Osteocyte (in vitro differentiated cells): ENCODE data around the gene SH3RF1. TPM values are rescaled to one million over a fixed set of nuclear protein-coding genes. Genes with fewer than 3 reads are reported as not detected.

Source experiments
- DNase-seq: peaks from one replicate; pipeline ENCODE4 v3.0.0; 2021; ENCODE audit warnings: mixed read lengths; ENCODE audit not compliant: unreplicated experiment; ENCODE audit errors: extremely low spot score
- H3K27ac Mint-ChIP-seq: one replicate; pipeline ENCODE4 v1.8.0; 2021; ENCODE audit warnings: mild to moderate bottlenecking, mixed read lengths; ENCODE audit not compliant: unreplicated experiment
- H3K27me3 Mint-ChIP-seq: one replicate; pipeline ENCODE4 v1.8.0; 2021; ENCODE audit warnings: mixed read lengths; ENCODE audit not compliant: unreplicated experiment
- H3K36me3 Mint-ChIP-seq: one replicate; pipeline ENCODE4 v1.8.0; 2021; ENCODE audit warnings: mixed read lengths; ENCODE audit not compliant: unreplicated experiment
- H3K4me1 Mint-ChIP-seq: one replicate; pipeline ENCODE4 v1.8.0; 2021; ENCODE audit warnings: mixed read lengths; ENCODE audit not compliant: unreplicated experiment
- H3K4me3 Mint-ChIP-seq: one replicate; pipeline ENCODE4 v1.8.0; 2021; ENCODE audit warnings: mild to moderate bottlenecking, moderate library complexity, mixed read lengths; ENCODE audit not compliant: unreplicated experiment
- H3K9me3 Mint-ChIP-seq: one replicate; pipeline ENCODE4 v1.8.0; 2021; ENCODE audit warnings: mixed read lengths; ENCODE audit not compliant: unreplicated experiment
- total RNA-seq: library from RNA; stranded (reverse); gene quantifications from 2 replicates; pipeline ENCODE4 v1.2.1, GENCODE V29; 2021
- TF ChIP-seq, protein P1 (sequence below): fragments of 200-600 bp; sonication (generic); IDR thresholded peaks from 2 replicates; pipeline ENCODE4 v1.5.0; 2021; ENCODE audit warnings: antibody characterized with exemption, mild to moderate bottlenecking, moderate library complexity

Gene SH3RF1
- total RNA-seq, 1 donor from 2014 or later = 31.8 TPM

DNA sequence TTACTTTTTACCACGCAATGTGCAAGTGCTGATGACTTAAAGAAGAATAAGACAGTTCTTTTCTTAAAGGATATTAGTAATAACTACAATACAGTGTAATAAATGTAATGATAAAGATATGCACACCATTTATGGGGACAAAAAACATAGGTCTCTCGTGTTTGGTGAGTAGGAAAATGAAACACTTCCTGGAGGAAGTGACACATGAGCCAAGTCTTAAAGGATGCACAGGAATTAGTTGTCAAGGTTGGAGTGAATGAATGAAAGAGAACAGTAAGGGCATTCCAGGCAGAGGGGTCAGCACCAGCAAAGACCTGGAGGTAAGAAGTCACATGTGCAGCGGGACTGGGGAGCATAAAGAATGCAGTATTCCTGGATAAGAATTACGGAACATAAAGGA lies 112.7 kb downstream of the SH3RF1 start:
- no peak overlapping the region for H3K4me3 Mint-ChIP-seq
- peaks cover 68% of the 10 kb centered on the region for H3K4me1 Mint-ChIP-seq
- H3K27ac Mint-ChIP-seq = peak overlapping the region; percentile 64
- TF ChIP-seq, protein P1, sequence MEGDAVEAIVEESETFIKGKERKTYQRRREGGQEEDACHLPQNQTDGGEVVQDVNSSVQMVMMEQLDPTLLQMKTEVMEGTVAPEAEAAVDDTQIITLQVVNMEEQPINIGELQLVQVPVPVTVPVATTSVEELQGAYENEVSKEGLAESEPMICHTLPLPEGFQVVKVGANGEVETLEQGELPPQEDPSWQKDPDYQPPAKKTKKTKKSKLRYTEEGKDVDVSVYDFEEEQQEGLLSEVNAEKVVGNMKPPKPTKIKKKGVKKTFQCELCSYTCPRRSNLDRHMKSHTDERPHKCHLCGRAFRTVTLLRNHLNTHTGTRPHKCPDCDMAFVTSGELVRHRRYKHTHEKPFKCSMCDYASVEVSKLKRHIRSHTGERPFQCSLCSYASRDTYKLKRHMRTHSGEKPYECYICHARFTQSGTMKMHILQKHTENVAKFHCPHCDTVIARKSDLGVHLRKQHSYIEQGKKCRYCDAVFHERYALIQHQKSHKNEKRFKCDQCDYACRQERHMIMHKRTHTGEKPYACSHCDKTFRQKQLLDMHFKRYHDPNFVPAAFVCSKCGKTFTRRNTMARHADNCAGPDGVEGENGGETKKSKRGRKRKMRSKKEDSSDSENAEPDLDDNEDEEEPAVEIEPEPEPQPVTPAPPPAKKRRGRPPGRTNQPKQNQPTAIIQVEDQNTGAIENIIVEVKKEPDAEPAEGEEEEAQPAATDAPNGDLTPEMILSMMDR = no peak
- no peaks in the 10 kb centered on the region for H3K9me3 Mint-ChIP-seq
- no peaks in the 10 kb centered on the region for H3K27me3 Mint-ChIP-seq
- H3K36me3 Mint-ChIP-seq = peaks cover 30% of the 10 kb centered on the region
- no peak for DNase-seq

DNA sequence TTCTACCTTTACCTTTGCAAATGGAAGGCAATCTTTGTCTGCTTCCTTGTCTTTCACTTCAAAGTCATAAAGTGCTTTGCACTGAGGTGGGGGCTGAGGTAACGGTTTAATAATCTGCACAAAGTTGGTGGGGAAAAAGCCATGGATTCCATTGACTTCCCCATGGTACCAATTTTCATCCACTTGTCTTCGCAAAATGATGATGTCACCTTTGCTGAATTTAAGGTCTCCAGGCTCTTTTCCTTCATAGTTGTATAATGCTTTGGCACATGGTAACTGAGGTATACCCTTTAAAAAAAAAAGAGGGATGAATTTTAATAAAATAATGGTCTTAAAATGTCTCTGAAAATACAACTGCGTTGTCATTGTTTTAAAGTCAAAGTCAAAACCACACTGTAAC lies 114.4 kb downstream of the SH3RF1 start:
- no peak overlapping the region for H3K27ac Mint-ChIP-seq
- TF ChIP-seq, protein P1 = no peak
- no peaks in the 10 kb centered on the region for H3K9me3 Mint-ChIP-seq
- peaks cover 70% of the 10 kb centered on the region for H3K4me1 Mint-ChIP-seq
- no peak overlapping the region for H3K4me3 Mint-ChIP-seq
- peaks cover 33% of the 10 kb centered on the region for H3K36me3 Mint-ChIP-seq
- no peak for DNase-seq
- no peaks in the 10 kb centered on the region for H3K27me3 Mint-ChIP-seq

DNA sequence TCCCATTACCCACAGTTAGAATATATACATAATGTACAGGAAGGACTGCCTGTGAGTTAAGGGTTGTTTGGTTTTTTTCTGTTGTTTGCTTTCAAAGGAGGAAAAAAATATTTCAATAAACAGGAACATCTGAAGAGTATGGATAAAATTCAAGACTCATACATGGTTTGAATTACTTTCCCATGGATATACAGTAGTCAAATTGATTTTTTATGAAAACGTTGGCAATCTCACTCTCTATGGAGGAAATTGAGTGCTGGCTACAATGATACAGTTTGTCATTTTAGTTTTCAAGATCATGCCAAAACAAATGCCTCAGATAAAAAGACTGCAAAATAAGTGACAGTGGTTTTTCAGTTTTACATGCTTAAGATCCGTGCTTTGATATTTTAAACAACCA lies 116.6 kb downstream of the SH3RF1 start:
- H3K36me3 Mint-ChIP-seq = peaks cover 43% of the 10 kb centered on the region
- H3K27ac Mint-ChIP-seq = peak overlapping the region; percentile 70
- no peaks in the 10 kb centered on the region for H3K9me3 Mint-ChIP-seq
- H3K27me3 Mint-ChIP-seq = no peaks in the 10 kb centered on the region
- H3K4me3 Mint-ChIP-seq = no peak overlapping the region
- DNase-seq = no peak
- TF ChIP-seq, protein P1 = no peak
- H3K4me1 Mint-ChIP-seq = peaks cover 61% of the 10 kb centered on the region

DNA sequence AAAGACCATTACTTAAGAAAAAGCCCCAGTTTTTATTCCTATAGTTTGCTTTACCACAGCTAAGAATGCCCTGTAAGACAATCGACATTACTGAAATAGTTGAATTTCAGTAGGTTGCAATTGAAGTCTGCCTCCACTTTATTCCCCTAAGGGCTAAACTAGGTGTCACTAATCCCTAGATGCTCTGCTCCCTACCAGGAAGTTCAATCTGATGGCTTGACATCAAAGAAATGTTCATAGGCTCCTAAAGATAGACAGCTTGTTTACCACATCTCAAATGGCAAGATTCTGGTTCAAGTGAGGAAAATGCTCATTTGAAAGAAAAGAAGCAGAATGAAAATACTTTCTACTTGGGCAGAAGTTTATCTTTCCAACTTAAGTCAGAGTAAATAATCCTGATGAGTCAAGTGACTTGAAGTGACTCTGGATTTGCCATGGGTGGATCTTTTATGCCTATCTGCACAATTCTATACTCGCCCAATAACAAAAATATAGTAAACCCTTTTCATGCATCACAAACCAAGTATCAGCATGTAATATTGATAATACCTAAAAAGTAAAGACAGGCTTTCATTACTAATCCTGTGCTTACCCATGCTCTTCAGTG lies 117.2 kb downstream of the SH3RF1 start:
- H3K9me3 Mint-ChIP-seq = no peaks in the 10 kb centered on the region
- peak overlapping the region; percentile 70 for H3K27ac Mint-ChIP-seq

DNA sequence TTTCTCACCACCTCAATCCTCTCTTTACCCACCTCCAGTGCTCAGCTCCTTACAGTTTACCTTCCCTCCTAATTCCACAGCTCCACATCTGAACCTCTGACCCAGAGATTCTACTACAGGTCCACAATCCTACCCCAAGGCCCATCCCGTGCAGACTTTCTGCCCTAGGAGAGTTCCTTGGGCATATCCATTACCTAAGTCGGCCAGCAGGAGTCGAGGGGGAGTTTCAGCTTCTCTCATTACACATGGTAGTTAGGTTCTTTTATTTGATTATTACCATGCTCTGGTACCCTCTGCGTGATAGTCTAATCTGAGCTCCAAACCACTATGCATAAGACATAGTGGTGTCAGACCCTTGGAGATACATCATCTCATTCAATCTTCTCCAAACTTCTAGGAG lies 117.9 kb downstream of the SH3RF1 start:
- peaks cover 54% of the 10 kb centered on the region for H3K4me1 Mint-ChIP-seq
- H3K27me3 Mint-ChIP-seq = no peaks in the 10 kb centered on the region
- H3K27ac Mint-ChIP-seq = peak overlapping the region; percentile 34
- H3K36me3 Mint-ChIP-seq = peaks cover 48% of the 10 kb centered on the region
- no peaks in the 10 kb centered on the region for H3K9me3 Mint-ChIP-seq
- DNase-seq = no peak
- TF ChIP-seq, protein P1 = no peak
- H3K4me3 Mint-ChIP-seq = no peak overlapping the region

More for the DNA sequence above, 117.2 kb downstream of the SH3RF1 start:
- H3K4me3 Mint-ChIP-seq = no peak overlapping the region
- no peak for DNase-seq
- H3K27me3 Mint-ChIP-seq = no peaks in the 10 kb centered on the region
- peaks cover 45% of the 10 kb centered on the region for H3K36me3 Mint-ChIP-seq
- TF ChIP-seq, protein P1 = no peak
- H3K4me1 Mint-ChIP-seq = peaks cover 55% of the 10 kb centered on the region
